ENCODE measurements around the gene KHNYN. TPM values are rescaled to one million over a fixed set of nuclear protein-coding genes. Genes with fewer than 3 reads are reported as not detected.
"Not testable (repeated sequence)": the region's sequence is repeated elsewhere in the genome, so short reads cannot be mapped to it uniquely, and the experiment has no call there.

KHNYN gene
- total RNA-seq, 2 donors from 2014 or later: 61.7 to 65.3 TPM

- Mint-ChIP-seq H3K4me3 (peak overlapping the region; percentile 85), H3K27ac (peak overlapping the region; percentile 98 to 100), H3K9me3 (no peaks in the 10 kb centered on the region), H3K27me3 (no peaks in the 10 kb centered on the region), H3K4me1 (ENCODE audit: low read depth in 2 of 2) (peaks cover 34 to 37% of the 10 kb centered on the region in 2 donors), H3K36me3 (peaks cover 18% of the 10 kb centered on the region)
- DNase-seq (ENCODE audit: low spot score) (no peak), ATAC-seq (no peak)
Observed at GRCh38 chr14:24441904-24442239, 12.1 kb downstream of the KHNYN start.

GRCh38 chr14:24442240-24443052 lies 12.7 kb downstream of the KHNYN start, which contains the start of gene SDR39U1:
SDR39U1 (minus strand) TSS chr14:24442776; CDS start chr14:24442769, 7 bp downstream.
- no peaks in the 10 kb centered on the region for H3K27me3 Mint-ChIP-seq
- H3K4me1 Mint-ChIP-seq (ENCODE audit: low read depth in 2 of 2): peaks cover 32 to 35% of the 10 kb centered on the region in 2 donors
- peak within 1 kb of the TSS; percentile 98 to 100 for H3K27ac Mint-ChIP-seq
- H3K9me3 Mint-ChIP-seq: no peaks in the 10 kb centered on the region
- peak within 1 kb of the TSS; percentile 85 for H3K4me3 Mint-ChIP-seq
- ATAC-seq (peak; percentile 95 to 96), DNase-seq (ENCODE audit: low spot score) (peak; percentile 98)
- H3K36me3 Mint-ChIP-seq: peaks cover 18% of the 10 kb centered on the region

GRCh38 chr14:24443053-24443665 lies 13.4 kb downstream of the KHNYN start:
- peak overlapping the region; percentile 98 to 100 for H3K27ac Mint-ChIP-seq
- H3K4me3 Mint-ChIP-seq: peak overlapping the region; percentile 85
- peaks cover 27 to 32% of the 10 kb centered on the region in 2 donors for H3K4me1 Mint-ChIP-seq (ENCODE audit: low read depth in 2 of 2)
- no peaks in the 10 kb centered on the region for H3K27me3 Mint-ChIP-seq
- no peaks in the 10 kb centered on the region for H3K9me3 Mint-ChIP-seq
- no peak for DNase-seq (ENCODE audit: low spot score)
- peaks cover 15% of the 10 kb centered on the region for H3K36me3 Mint-ChIP-seq
- no peak for ATAC-seq

- not testable (repeated sequence) for H3K4me1 Mint-ChIP-seq (ENCODE audit: low read depth in 2 of 2); H3K4me3 Mint-ChIP-seq; DNase-seq (ENCODE audit: low spot score); H3K9me3 Mint-ChIP-seq; ATAC-seq; H3K27me3 Mint-ChIP-seq; H3K27ac Mint-ChIP-seq
- peaks cover 13% of the 10 kb centered on the region for H3K36me3 Mint-ChIP-seq
Observed at GRCh38 chr14:24450828-24451227, 21.1 kb downstream of the KHNYN start.

GRCh38 chr14:24456980-24457379 lies 27.2 kb downstream of the KHNYN start:
- no peak for DNase-seq (ENCODE audit: low spot score)
- H3K27ac Mint-ChIP-seq: no peak overlapping the region

GRCh38 chr14:24458736-24459135 lies 29.0 kb downstream of the KHNYN start:
- no peak for ATAC-seq
- no peak for DNase-seq (ENCODE audit: low spot score)
- Mint-ChIP-seq H3K27me3 (no peaks in the 10 kb centered on the region), H3K36me3 (peaks cover 5% of the 10 kb centered on the region), H3K27ac (no peak overlapping the region), H3K4me3 (no peak overlapping the region), H3K9me3 (no peaks in the 10 kb centered on the region), H3K4me1 (ENCODE audit: low read depth in 2 of 2) (peaks cover 5 to 6% of the 10 kb centered on the region in 2 donors)

More at GRCh38 chr14:24456980-24457379, 27.2 kb downstream of the KHNYN start:
- Mint-ChIP-seq H3K4me3 (no peak overlapping the region), H3K27me3 (no peaks in the 10 kb centered on the region), H3K4me1 (ENCODE audit: low read depth in 2 of 2) (peaks cover 3 to 4% of the 10 kb centered on the region in 2 donors), H3K36me3 (peaks cover 13% of the 10 kb centered on the region), H3K9me3 (no peaks in the 10 kb centered on the region)
- ATAC-seq: peak in 1 of 2 donors; percentile 44

GRCh38 chr14:24459331-24459730 lies 29.6 kb downstream of the KHNYN start:
- no peak for ATAC-seq
- no peaks in the 10 kb centered on the region for H3K27me3 Mint-ChIP-seq
- H3K4me3 Mint-ChIP-seq: no peak overlapping the region

GRCh38 chr14:24461336-24461735 lies 31.6 kb downstream of the KHNYN start:
- Mint-ChIP-seq H3K4me1 (ENCODE audit: low read depth in 2 of 2) (peaks cover 9 to 13% of the 10 kb centered on the region in 2 donors), H3K4me3 (no peak overlapping the region), H3K27me3 (no peaks in the 10 kb centered on the region), H3K27ac (no peak overlapping the region), H3K36me3 (no peaks in the 10 kb centered on the region), H3K9me3 (no peaks in the 10 kb centered on the region)
- ATAC-seq (no peak), DNase-seq (ENCODE audit: low spot score) (no peak)

More at GRCh38 chr14:24459331-24459730, 29.6 kb downstream of the KHNYN start:
- peak overlapping the region in 1 of 2 donors; percentile 38 for H3K27ac Mint-ChIP-seq
- H3K4me1 Mint-ChIP-seq (ENCODE audit: low read depth in 2 of 2): peaks cover 6 to 9% of the 10 kb centered on the region in 2 donors
- no peak for DNase-seq (ENCODE audit: low spot score)
- no peaks in the 10 kb centered on the region for H3K36me3 Mint-ChIP-seq
- H3K9me3 Mint-ChIP-seq: no peaks in the 10 kb centered on the region

GRCh38 chr14:24463017-24463883 lies 33.5 kb downstream of the KHNYN start:
- Mint-ChIP-seq H3K4me1 (ENCODE audit: low read depth in 2 of 2) (peaks cover 6 to 9% of the 10 kb centered on the region in 2 donors), H3K36me3 (no peaks in the 10 kb centered on the region), H3K9me3 (no peaks in the 10 kb centered on the region), H3K27ac (no peak overlapping the region), H3K27me3 (peaks cover 0 to 9% of the 10 kb centered on the region in 2 donors), H3K4me3 (no peak overlapping the region)
- DNase-seq (ENCODE audit: low spot score) (no peak), ATAC-seq (no peak)

GRCh38 chr14:24463884-24464785 lies 34.4 kb downstream of the KHNYN start:
- Mint-ChIP-seq H3K36me3 (no peaks in the 10 kb centered on the region), H3K27me3 (peaks cover 0 to 9% of the 10 kb centered on the region in 2 donors), H3K27ac (no peak overlapping the region), H3K4me3 (no peak overlapping the region), H3K4me1 (ENCODE audit: low read depth in 2 of 2) (peaks cover 6 to 9% of the 10 kb centered on the region in 2 donors), H3K9me3 (no peaks in the 10 kb centered on the region)
- DNase-seq (ENCODE audit: low spot score) (no peak), ATAC-seq (no peak)

- Mint-ChIP-seq H3K4me1 (ENCODE audit: low read depth in 2 of 2) (peaks cover 6 to 9% of the 10 kb centered on the region in 2 donors), H3K36me3 (no peaks in the 10 kb centered on the region), H3K27me3 (peaks cover 0 to 9% of the 10 kb centered on the region in 2 donors), H3K9me3 (no peaks in the 10 kb centered on the region), H3K27ac (no peak overlapping the region), H3K4me3 (no peak overlapping the region)
- DNase-seq (ENCODE audit: low spot score): no peak
- ATAC-seq: no peak
Observed at GRCh38 chr14:24465368-24465767, 35.6 kb downstream of the KHNYN start.

GRCh38 chr14:24465805-24466204 lies 36.1 kb downstream of the KHNYN start:
- no peak overlapping the region for H3K4me3 Mint-ChIP-seq

GRCh38 chr14:24470450-24470849 lies 40.7 kb downstream of the KHNYN start:
- not testable (repeated sequence) for H3K4me3 Mint-ChIP-seq; H3K9me3 Mint-ChIP-seq; H3K27ac Mint-ChIP-seq; DNase-seq (ENCODE audit: low spot score); H3K27me3 Mint-ChIP-seq; H3K36me3 Mint-ChIP-seq; ATAC-seq; H3K4me1 Mint-ChIP-seq (ENCODE audit: low read depth in 2 of 2)

More at GRCh38 chr14:24465805-24466204, 36.1 kb downstream of the KHNYN start:
- H3K9me3 Mint-ChIP-seq: no peaks in the 10 kb centered on the region
- no peaks in the 10 kb centered on the region for H3K36me3 Mint-ChIP-seq
- no peak for DNase-seq (ENCODE audit: low spot score)
- H3K4me1 Mint-ChIP-seq (ENCODE audit: low read depth in 2 of 2): peaks cover 6 to 9% of the 10 kb centered on the region in 2 donors
- ATAC-seq: no peak
- H3K27ac Mint-ChIP-seq: no peak overlapping the region
- H3K27me3 Mint-ChIP-seq: peaks cover 0 to 9% of the 10 kb centered on the region in 2 donors
